DOHH2 (cell line): ENCODE measurements around the gene WDR64.

Experiments used
- CTCF ChIP-seq: fragments of 200-600 bp; sonication (generic); IDR thresholded peaks from one replicate; pipeline ENCODE4 v1.5.1; 2014; ENCODE audit warnings: antibody characterized with exemption, mild to moderate bottlenecking, low read depth, low read length; ENCODE audit not compliant: poor library complexity, severe bottlenecking
- EZH2phosphoT487 ChIP-seq: fragments of 200-600 bp; sonication (generic); IDR thresholded peaks from 2 replicates; pipeline ENCODE4 v1.6.1; 2017; ENCODE audit warnings: borderline replicate concordance, mild to moderate bottlenecking, antibody characterized with exemption, low read length, moderate library complexity, mixed read lengths

GRCh38 chr1:241611063-241611462, 41.0 kb upstream of the WDR64 start:
- TF ChIP-seq CTCF (peak; percentile 70), EZH2phosphoT487 (no peak)
